ENCODE data around the gene NLGN3. TPM values are rescaled to one million over a fixed set of nuclear protein-coding genes. Genes with fewer than 3 reads are reported as not detected.

Gene NLGN3
- total RNA-seq: 1.3 and 2.3 TPM in 2 replicates

DNA sequence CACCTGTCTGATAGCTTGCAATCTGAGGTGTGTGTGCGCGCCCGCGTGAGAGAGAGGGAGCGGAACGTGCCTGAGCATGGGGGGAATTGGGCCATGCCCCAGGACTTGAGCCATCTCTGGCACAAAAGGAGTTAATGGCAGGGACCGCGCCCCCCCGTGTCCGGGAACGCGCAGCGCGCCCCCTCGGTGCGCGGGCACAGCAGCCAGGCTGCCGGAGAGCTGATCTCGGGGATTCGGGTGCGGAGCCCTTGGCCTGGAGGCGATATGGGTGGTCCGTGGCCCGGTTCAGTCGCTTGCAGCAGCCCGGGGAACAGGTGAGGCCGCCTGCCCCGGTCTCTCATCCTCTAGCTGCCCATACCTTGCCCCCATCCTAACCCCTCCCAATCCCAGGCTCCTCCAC, at the start of gene NLGN3:
NLGN3 (plus strand) TSS at position 191 of the 400 bp plus-strand sequence. CDS start 2,909 bp downstream, outside the sequence.

DNA sequence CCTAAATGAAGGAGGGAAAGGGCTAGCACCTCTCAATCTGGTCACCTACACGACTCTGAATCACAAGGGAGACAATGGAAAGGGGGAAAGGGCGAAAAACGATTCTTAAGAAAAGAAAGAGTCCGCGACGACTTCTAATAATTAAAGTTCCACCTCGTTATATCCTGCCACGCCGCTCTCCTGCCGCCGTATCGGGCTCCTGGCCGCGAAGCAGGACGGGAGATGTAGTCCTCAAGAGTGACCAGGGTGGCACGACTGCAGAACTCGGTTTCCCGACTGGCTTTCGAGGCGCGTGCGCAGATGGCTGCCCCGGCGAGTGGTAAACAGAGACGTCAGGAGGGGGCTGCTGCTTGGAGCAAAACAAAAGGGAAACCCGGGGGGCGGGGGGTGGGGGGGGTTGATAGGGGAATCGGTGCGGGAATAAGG, 49.1 kb upstream of the NLGN3 start, which contains the start of gene FOXO4:
FOXO4 (plus strand) TSS at position 297 of the 426 bp plus-strand sequence. CDS start 678 bp downstream, outside the sequence.

DNA sequence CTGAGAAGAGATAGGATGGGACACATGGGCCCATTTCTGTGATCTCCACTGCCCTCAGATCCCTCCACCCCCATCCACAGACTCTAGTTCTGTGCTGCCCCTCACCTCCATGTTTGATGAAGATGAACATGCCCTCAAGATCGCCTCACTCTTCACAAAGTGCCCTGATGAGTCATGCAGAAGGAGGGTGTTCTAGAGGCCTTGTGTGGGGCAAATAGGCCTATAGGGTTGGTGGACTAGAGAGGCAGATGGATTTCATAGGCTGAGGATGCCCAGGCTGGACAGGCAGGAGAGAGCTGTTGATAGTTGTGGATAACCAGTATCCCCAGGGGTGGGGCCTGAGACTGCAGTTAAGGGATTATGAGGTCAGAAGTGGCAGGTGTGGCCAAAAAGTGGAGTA, 38.2 kb upstream of the NLGN3 start, which contains the start of gene CXorf65:
CXorf65 (minus strand) TSS at position 314 of the 400 bp plus-strand sequence; CDS start at position 130, 184 bp downstream.

DNA sequence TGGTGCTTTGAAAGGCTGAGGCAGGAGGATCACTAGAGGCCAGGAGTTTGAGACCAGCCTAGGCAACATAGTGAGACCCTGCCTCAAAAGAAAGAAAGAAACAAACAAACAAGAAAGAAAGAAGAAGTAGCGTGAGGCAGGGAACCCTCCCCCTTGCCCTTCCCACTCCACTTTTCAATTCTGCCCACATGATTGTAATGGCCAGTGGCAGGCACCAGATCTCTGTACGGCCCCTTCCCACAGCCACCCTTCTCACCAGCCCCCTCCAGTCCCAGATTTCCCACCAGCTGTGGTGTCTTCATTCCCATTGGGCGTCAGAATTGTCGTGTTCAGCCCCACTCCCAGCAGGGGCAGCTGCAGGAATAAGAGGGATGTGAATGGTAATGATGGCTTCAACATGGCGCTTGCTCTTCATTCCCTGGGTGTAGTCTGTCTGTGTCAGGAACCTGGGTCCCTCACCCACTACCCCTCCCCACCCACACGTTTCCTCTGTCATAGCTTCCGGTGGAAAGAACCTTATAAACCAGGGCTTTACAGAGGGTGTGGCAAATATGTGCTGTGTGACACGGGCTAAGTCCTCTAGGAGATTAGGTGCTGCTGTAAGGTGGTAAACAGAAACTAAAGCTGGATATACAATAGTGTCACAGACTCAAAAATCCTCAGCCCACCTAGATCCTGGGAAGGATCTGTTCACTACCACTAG, 33.3 kb upstream of the NLGN3 start, which contains the start of gene IL2RG:
IL2RG (minus strand) TSS at position 437 of the 703 bp plus-strand sequence; CDS start at position 399, 38 bp downstream.

DNA sequence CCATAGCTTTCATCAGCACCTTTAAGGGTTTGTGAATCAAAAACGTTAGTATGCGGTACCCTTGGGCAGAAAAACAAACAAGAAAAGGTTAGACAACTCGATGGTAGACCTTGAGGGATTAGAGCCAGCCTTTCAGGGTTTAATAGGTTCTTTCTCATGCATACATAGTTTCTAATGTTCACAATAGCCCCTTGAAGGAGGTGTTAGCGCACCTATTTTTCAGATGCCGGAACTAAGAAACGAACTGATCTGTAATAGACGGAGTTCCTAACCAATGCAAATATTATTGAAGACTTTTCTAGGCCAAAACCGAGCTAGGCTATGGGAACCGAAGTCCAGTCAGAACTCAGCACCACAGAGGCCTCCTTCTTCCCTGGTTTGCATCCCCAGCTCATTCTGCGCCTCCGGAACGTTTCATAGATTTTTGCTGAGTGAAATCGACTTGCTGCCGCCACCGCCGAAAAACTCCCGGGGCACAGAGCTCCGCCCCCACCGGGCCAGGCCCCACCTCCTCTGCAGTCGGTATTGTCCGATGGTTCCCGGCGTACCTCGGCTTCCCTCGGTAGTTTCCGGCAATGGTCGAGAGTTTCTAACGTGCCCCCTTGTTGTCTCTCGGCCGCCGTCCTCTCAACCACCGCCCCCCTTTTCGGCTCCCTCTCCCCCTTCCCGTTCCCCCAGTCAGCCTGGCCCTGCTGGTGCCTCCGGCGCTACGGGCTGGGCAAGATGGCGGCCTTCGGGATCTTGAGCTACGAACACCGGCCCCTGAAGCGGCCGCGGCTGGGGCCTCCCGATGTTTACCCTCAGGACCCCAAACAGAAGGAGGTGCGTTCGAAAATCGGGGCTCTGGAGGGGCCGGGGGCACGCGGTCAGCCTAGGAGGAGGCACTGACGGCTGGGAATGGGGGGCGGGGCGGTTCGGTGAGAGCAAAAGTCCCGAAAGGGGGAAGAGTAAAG, 26.3 kb upstream of the NLGN3 start, which contains the start of gene MED12:
MED12 (plus strand) TSS at position 565 of the 953 bp plus-strand sequence; CDS start at position 724, 159 bp downstream.

Other genes starting within 250 kb of the NLGN3 start
- 0.15 TPM in 1 of 2 replicates, not detected in the other for gene TEX11, start 236.1 kb upstream of the NLGN3 start, total RNA-seq
- under 0.01 TPM in 1 of 2 replicates, not detected in the other for gene SLC7A3, start 213.7 kb upstream of the NLGN3 start, total RNA-seq
- 77.4 and 88.8 TPM in 2 replicates for gene SNX12, start 76.5 kb upstream of the NLGN3 start, total RNA-seq
- 4.2 and 7.8 TPM in 2 replicates for gene FOXO4, start 49.0 kb upstream of the NLGN3 start, total RNA-seq
- gene CXorf65, start 38.1 kb upstream of the NLGN3 start, total RNA-seq: not detected in 2 replicates
- not detected in 2 replicates for gene IL2RG, start 33.3 kb upstream of the NLGN3 start, total RNA-seq
- 30.0 and 39.9 TPM in 2 replicates for gene MED12, start 26.2 kb upstream of the NLGN3 start, total RNA-seq
- gene GJB1, start 78.4 kb downstream of the NLGN3 start, total RNA-seq: not detected in 2 replicates
- gene ZMYM3, start 109.3 kb downstream of the NLGN3 start, total RNA-seq: 18.6 and 22.2 TPM in 2 replicates
- 350 and 455 TPM in 2 replicates for gene NONO, start 138.8 kb downstream of the NLGN3 start, total RNA-seq
- 0.99 and 1.0 TPM in 2 replicates for gene ITGB1BP2, start 156.9 kb downstream of the NLGN3 start, total RNA-seq
- gene TAF1, start 221.5 kb downstream of the NLGN3 start, total RNA-seq: 41.2 and 59.3 TPM in 2 replicates